HCT116 (cell line): Measurements from ENCODE around the gene LY86. TPM values are rescaled to one million over a fixed set of nuclear protein-coding genes. Genes with fewer than 3 reads are reported as not detected.
A peak's percentile ranks its signal among the peaks of the same experiment; 100 is the strongest.

ENCODE experiments used
- ATAC-seq: fragments of 200-7000 bp; cut with Tn5 transposase; 2 replicates; pipeline ENCODE4 v1.9.1; 2020; ENCODE audit warnings: mild to moderate bottlenecking, moderate library complexity
- BruUV-seq: library from RNA; stranded (reverse); fragments of 400-500 nt; replicated peaks from 2 replicates; lab custom pipeline; 2021; lab: Mats Ljungman, UMichigan
- CTCF ChIA-PET: fragments of 300-600 bp; sonication (Branson Sonifier 250); formaldehyde crosslinking; loops from one replicate; lab custom pipeline; 2021; ENCODE audit warnings: antibody characterized with exemption; lab: Charles Lee
- POLR2A ChIA-PET: fragments of 300-600, 350-600 bp; sonication (Branson Sonifier 250); formaldehyde crosslinking; loops from one replicate; lab custom pipeline; 2021; ENCODE audit warnings: antibody characterized with exemption; lab: Charles Lee
- RAD21 ChIA-PET, 2 experiments: fragments of 300-600 bp; sonication (Branson Sonifier 250); formaldehyde crosslinking; loops; one replicate each; lab custom pipeline; 2023; ENCODE audit warnings: low total read pairs in 2 of 2; ENCODE audit not compliant: uncharacterized antibody in 2 of 2, unreplicated experiment in 2 of 2, low non-redundant PET in 1 of 2; lab: Charles Lee
- DNase-seq: peaks from one replicate; pipeline ENCODE4 v3.0.0-alpha.2; 2010; ENCODE audit warnings: low read depth, low spot score
- H2AFZ ChIP-seq: fragments of 200-600 bp; shearing (Covaris generic), sonication (generic); 2 replicates; pipeline ENCODE4 v1.6.1; 2017; ENCODE audit warnings: low read depth, mixed run types, mixed read lengths, antibody characterized with exemption, low read length; ENCODE audit not compliant: poor library complexity, severe bottlenecking
- H3K27ac ChIP-seq: 2 replicates; pipeline ENCODE4 v1.5.1; 2012; ENCODE audit warnings: low read depth, low read length
- H3K27me3 ChIP-seq: fragments of 200-600 bp; sonication (generic); 2 replicates; pipeline ENCODE4 v1.6.1; 2016; ENCODE audit warnings: mixed run types, low read length, mixed read lengths; ENCODE audit not compliant: insufficient read depth
- H3K36me3 ChIP-seq, 2 experiments: fragments of 200-500 bp in 1 of 2; fragments of 200-600 bp in 1 of 2; sonication (Bioruptor generic) in 1 of 2; sonication (generic) in 1 of 2; 2 replicates each; pipeline versions ENCODE4 v1.5.1 to v1.6.1; 2014 to 2016; ENCODE audit warnings: low read length in 2 of 2, inconsistent platforms in 1 of 2, mixed read lengths in 1 of 2, mixed run types in 1 of 2; ENCODE audit not compliant: insufficient read depth in 2 of 2, control insufficient read depth in 1 of 2
- H3K4me1 ChIP-seq, 2 experiments: fragments of 200-600 bp in 1 of 2; sonication (generic) in 1 of 2; 2 replicates each; pipeline versions ENCODE4 v1.5.1 to v1.6.1; 2012 to 2017; ENCODE audit warnings: low read length in 2 of 2, inconsistent platforms in 1 of 2, mild to moderate bottlenecking in 1 of 2, mixed read lengths in 1 of 2, mixed run types in 1 of 2, moderate library complexity in 1 of 2; ENCODE audit not compliant: insufficient read depth in 2 of 2, control insufficient read depth in 1 of 2
- H3K4me2 ChIP-seq: fragments of 200-600 bp; sonication (generic); 2 replicates; pipeline ENCODE4 v1.6.1; 2017; ENCODE audit warnings: mixed run types, low read length, mixed read lengths
- H3K4me3 ChIP-seq, 2 experiments: fragments of 200-600 bp in 1 of 2; sonication (generic) in 1 of 2; replicated peaks in 1 of 2; 2 replicates each; pipeline ENCODE4 v1.5.1; 2011 to 2016; ENCODE audit warnings: low read length in 2 of 2, control low read depth in 1 of 2, low read depth in 1 of 2, mild to moderate bottlenecking in 1 of 2, mixed read lengths in 1 of 2, mixed run types in 1 of 2
- H3K79me2 ChIP-seq: fragments of 200-600 bp; sonication (generic); 2 replicates; pipeline ENCODE4 v1.6.1; 2017; ENCODE audit warnings: mild to moderate bottlenecking, mixed run types, low read length, moderate library complexity, mixed read lengths; ENCODE audit not compliant: insufficient read depth
- H3K9ac ChIP-seq: fragments of 200-600 bp; sonication (generic); 2 replicates; pipeline ENCODE4 v1.6.1; 2016; ENCODE audit warnings: low read length, mixed read lengths
- H3K9me2 ChIP-seq: fragments of 200-600 bp; sonication (generic), shearing (Covaris generic); 2 replicates; pipeline ENCODE4 v1.6.1; 2017; ENCODE audit warnings: mixed run types, mild to moderate bottlenecking, moderate library complexity; ENCODE audit not compliant: insufficient read depth
- H3K9me3 ChIP-seq, 2 experiments: fragments of 200-500 bp in 1 of 2; fragments of 200-600 bp in 1 of 2; sonication (Bioruptor generic) in 1 of 2; sonication (generic) in 1 of 2; 2 replicates each; pipeline ENCODE4 v1.6.1; 2014 to 2017; ENCODE audit warnings: low read length in 2 of 2, mixed read lengths in 2 of 2, inconsistent platforms in 1 of 2, low read depth in 1 of 2, mild to moderate bottlenecking in 1 of 2, mixed run types in 1 of 2, moderate library complexity in 1 of 2; ENCODE audit not compliant: control insufficient read depth in 1 of 2, insufficient read depth in 1 of 2
- H4K20me1 ChIP-seq: fragments of 200-600 bp; sonication (generic), shearing (Covaris generic); 2 replicates; pipeline ENCODE4 v1.6.1; 2017; ENCODE audit warnings: mixed run types, mild to moderate bottlenecking, moderate library complexity; ENCODE audit not compliant: insufficient read depth
- CEBPB ChIP-seq: IDR thresholded peaks from 2 replicates; pipeline ENCODE4 v1.6.1; 2012; ENCODE audit warnings: low read depth
- CTCF ChIP-seq, 3 experiments: fragments of 200-600 bp in 1 of 3; sonication (generic) in 1 of 3; IDR thresholded peaks in 2 of 3; conservative IDR thresholded peaks in 1 of 3; 2 replicates each; pipeline ENCODE4 v1.5.1; 2012 to 2017; ENCODE audit warnings: low read depth in 2 of 3, low read length in 2 of 3, antibody characterized with exemption in 1 of 3, borderline replicate concordance in 1 of 3, control low read depth in 1 of 3, mild to moderate bottlenecking in 1 of 3, mixed read lengths in 1 of 3, mixed run types in 1 of 3, moderate library complexity in 1 of 3; ENCODE audit not compliant: insufficient read depth in 1 of 3
- EZH2phosphoT487 ChIP-seq: fragments of 200-600 bp; IDR thresholded peaks from 2 replicates; pipeline ENCODE4 v1.6.1; 2018; ENCODE audit warnings: antibody characterized with exemption, borderline replicate concordance
- MAX ChIP-seq: IDR thresholded peaks from 2 replicates; pipeline ENCODE4 v1.6.1; 2012
- POLR2AphosphoS5 ChIP-seq: IDR thresholded peaks from 2 replicates; pipeline ENCODE4 v1.6.1; 2011; ENCODE audit warnings: mild to moderate bottlenecking, low read depth, low read length, moderate library complexity
- RAD21 ChIP-seq: IDR thresholded peaks from 2 replicates; pipeline ENCODE4 v1.6.1; 2012; ENCODE audit warnings: low read depth, mild to moderate bottlenecking
- SP1 ChIP-seq: IDR thresholded peaks from 2 replicates; pipeline ENCODE4 v1.6.1; 2012; ENCODE audit warnings: low read depth
- YY1 ChIP-seq: IDR thresholded peaks from 2 replicates; pipeline ENCODE4 v1.6.1; 2011; ENCODE audit warnings: low read length, low read depth, moderate library complexity, mild to moderate bottlenecking; ENCODE audit not compliant: insufficient replicate concordance; ENCODE audit errors: extremely low read depth
- ZNF274 ChIP-seq: fragments of 200-500 bp; sonication (Bioruptor generic); IDR thresholded peaks from 2 replicates; pipeline ENCODE4 v1.6.1; 2014; ENCODE audit warnings: mild to moderate bottlenecking, low read depth, low read length, inconsistent platforms
- intact Hi-C: fragments of 100-400 bp; cut with micrococcal nuclease; formaldehyde crosslinking; loops from 2 replicates; pipeline ENCODE4 v1.10.0; 2022
- total RNA-seq: library from RNA; stranded (reverse); gene quantifications from one replicate; pipeline ENCODE4 v1.2.1, GENCODE V29; 2021; ENCODE audit not compliant: unreplicated experiment

LY86 gene
- total RNA-seq, 1 experiment from 2014 or later, result not detected

GRCh38 chr6:6577735-6578134 is 10.8 kb upstream of the LY86 start:
- ATAC-seq (peak; percentile 69), DNase-seq (no peak)
- BruUV-seq, result no TSS peak
- Histone ChIP-seq H3K4me2 (no peak overlapping the region), H4K20me1 (no peaks in the 10 kb centered on the region), H3K9me3 (no peaks in the 10 kb centered on the region), H3K9ac (no peak overlapping the region), H3K27me3 (peaks cover 17% of the 10 kb centered on the region), H3K4me1 (no peaks in the 10 kb centered on the region), H3K27ac (no peak overlapping the region), H3K9me2 (no peaks in the 10 kb centered on the region), H3K79me2 (no peaks in the 10 kb centered on the region), H3K36me3 (no peaks in the 10 kb centered on the region), H3K4me3 (no peak overlapping the region), H2AFZ (no peak overlapping the region)
- ChIA-PET RAD21 (no interaction called here), POLR2A (no interaction called here), CTCF (no interaction called here)
- intact Hi-C loops, result no loop called here
- TF ChIP-seq EZH2phosphoT487, result no peak
- no peak for TF ChIP-seq POLR2AphosphoS5
- peak in 2 of 3 experiments; percentile 22 to 26; a peak in 3 of 6 replicates for TF ChIP-seq CTCF (IDR thresholded peaks at IDR 0.05 in 2 of 3, conservative IDR thresholded peaks at IDR 0.05 in 1 of 3; ENCODE audit: borderline replicate concordance in 1 of 3, insufficient read depth in 1 of 3, low read depth in 2 of 3, low read length in 2 of 3)
- TF ChIP-seq YY1, result no peak
- TF ChIP-seq ZNF274, result no peak
- peak; percentile 61 for TF ChIP-seq CEBPB
- TF ChIP-seq MAX, result no peak
- 0 out of 2 replicates have a peak, but pooled peaks have one; percentile 12 for TF ChIP-seq RAD21
- no peak for TF ChIP-seq SP1
